ENCODE measurements around the gene ARL4A.
"Not testable (repeated sequence)": the region's sequence is repeated elsewhere in the genome, so short reads cannot be mapped to it uniquely, and the experiment has no call there.

ARL4A gene

GRCh38 chr7:12670000-12670729 lies 17.3 kb upstream of the ARL4A start:
- DNase-seq: no peak

- DNase-seq: no peak
Observed at GRCh38 chr7:12670743-12671520, 16.5 kb upstream of the ARL4A start.

- not testable (repeated sequence) for DNase-seq
Observed at GRCh38 chr7:12673436-12673835, 14.0 kb upstream of the ARL4A start.

GRCh38 chr7:12674053-12674452 lies 13.4 kb upstream of the ARL4A start:
- DNase-seq: no peak

GRCh38 chr7:12674861-12675260 lies 12.6 kb upstream of the ARL4A start:
- DNase-seq: peak; percentile 11

GRCh38 chr7:12683678-12684585 lies 3.5 kb upstream of the ARL4A start:
- no peak for DNase-seq

- DNase-seq: no peak
Observed at GRCh38 chr7:12684733-12685132, 2.7 kb upstream of the ARL4A start.

- DNase-seq: peak; percentile 16
Observed at GRCh38 chr7:12685550-12685949, 1.9 kb upstream of the ARL4A start.

- peak; percentile 96 for DNase-seq
Observed at GRCh38 chr7:12686234-12686890, 1.1 kb upstream of the ARL4A start.

- DNase-seq: no peak
Observed at GRCh38 chr7:12687718-12688171, 312 bp downstream of the ARL4A start.

- DNase-seq: not testable (repeated sequence)
Observed at GRCh38 chr7:12688485-12689170, 1.2 kb downstream of the ARL4A start.

GRCh38 chr7:12689451-12689850 lies 2.0 kb downstream of the ARL4A start:
- DNase-seq: no peak

- no peak for DNase-seq
Observed at GRCh38 chr7:12690041-12690878, 2.8 kb downstream of the ARL4A start.

GRCh38 chr7:12691388-12691787 lies 4.0 kb downstream of the ARL4A start:
- not testable (repeated sequence) for DNase-seq

- DNase-seq: no peak
Observed at GRCh38 chr7:12692035-12692434, 4.6 kb downstream of the ARL4A start.

- DNase-seq: no peak
Observed at GRCh38 chr7:12692479-12693259, 5.2 kb downstream of the ARL4A start.

- DNase-seq: no peak
Observed at GRCh38 chr7:12694817-12695216, 7.4 kb downstream of the ARL4A start.

GRCh38 chr7:12695965-12696364 lies 8.5 kb downstream of the ARL4A start:
- DNase-seq: no peak

- DNase-seq: no peak
Observed at GRCh38 chr7:12699299-12699698, 11.9 kb downstream of the ARL4A start.

GRCh38 chr7:12701433-12701832 lies 14.0 kb downstream of the ARL4A start:
- DNase-seq: no peak
